Measurements from ENCODE around the gene SMARCD2. TPM values are rescaled to one million over a fixed set of nuclear protein-coding genes. Genes with fewer than 3 reads are reported as not detected.

The SMARCD2 gene
- total and polyA plus RNA-seq, 2 of the 13 experiments (the other 11 are each of a cell fraction or from before 2014, with no cell fraction given) = 122 to 150 TPM

- TF ChIP-seq NONO (IDR thresholded peaks at IDR 0.05) (no peak), NONO (CRISPR knock-in tag; conservative IDR thresholded peaks at IDR 0.05) (0 out of 2 replicates have a peak, but pooled peaks have one; percentile 37), ZC3H13 (CRISPR knock-in tag; IDR thresholded peaks at IDR 0.05) (0 out of 2 replicates have a peak, but pooled peaks have one; percentile 50), SRSF9 (IDR thresholded peaks at IDR 0.05; ENCODE audit: borderline replicate concordance, insufficient read depth, low read depth, low read length, poor library complexity, severe bottlenecking) (no peak), ZNF660 (CRISPR knock-in tag; IDR thresholded peaks at IDR 0.05; ENCODE audit: borderline replicate concordance, low read depth) (no peak), ZNF672 (CRISPR knock-in tag; IDR thresholded peaks at IDR 0.05) (0 out of 2 replicates have a peak, but pooled peaks have one; percentile 39)
Measured at GRCh38 chr17:63830278-63830677, 12.2 kb downstream of the SMARCD2 start (continued).

- H4K20me1 ChIP-seq (ENCODE audit: insufficient read depth, low read length) = 0 out of 2 replicates have a peak, but pooled peaks cover 2% of the 10 kb centered on the region
- H3K4me3 ChIP-seq (replicated peaks in 1 of 3; ENCODE audit: insufficient read depth in 1 of 3, low read depth in 2 of 3, low read length in 3 of 3) = peak overlapping the region in 1 of 3 experiments; percentile 95; a peak in 1 of 6 replicates
- peaks cover 31% of the 10 kb centered on the region for H3K4me1 ChIP-seq (ENCODE audit: insufficient read depth, low read length)
- no TSS peak for BruUV-seq (replicated peaks)
- POLR2A ChIA-PET = interaction anchor here (1.0 to 5.2 kb wide), 5 partner anchors 11 to 56 kb away, joined by 4 to 37 read pairs (median 10); partner anchors contain the start of genes CCDC47 and DDX42
- WGBS (ENCODE audit: low lambda C conversion rate) = 95% methylated on average over 3 of the region's 3 CpGs
- intact Hi-C loops (cut with micrococcal nuclease; ENCODE audit: unreplicated experiment) (loop anchor here (5.0 kb wide), 1 partner anchor 57 kb away; the partner anchor contains the start of genes CCDC47 and DDX42), in situ Hi-C loops (cut with HindIII; ENCODE audit: extremely low pct_ligation_motif_present, low pct_unique_long_range_greater_than_20kb) (no loop called here)
- peak overlapping the region; percentile 12; the same call in 1 of the 2 replicates for H3K9ac ChIP-seq (ENCODE audit: insufficient read depth, low read depth, low read length)
- CTCF ChIA-PET (ENCODE audit: low intra/inter-chr PET ratio, low total read pairs) = no interaction called here
- TF ChIP-seq ZFP90 (CRISPR knock-in tag; IDR thresholded peaks at IDR 0.05; ENCODE audit: borderline replicate concordance) (no peak), MAFG (CRISPR knock-in tag; IDR thresholded peaks at IDR 0.05) (no peak), HMG20B (CRISPR knock-in tag; conservative IDR thresholded peaks at IDR 0.05) (no peak), ZNF790 (CRISPR knock-in tag; IDR thresholded peaks at IDR 0.05; ENCODE audit: borderline replicate concordance) (no peak), ZC3H13 (CRISPR knock-in tag; IDR thresholded peaks at IDR 0.05) (no peak), ZNF569 (CRISPR knock-in tag; IDR thresholded peaks at IDR 0.05; ENCODE audit: borderline replicate concordance) (no peak), U2AF1 (optimal IDR thresholded peaks at IDR 0.05; ENCODE audit: low read depth, low read length) (no peak)
- TF ChIP-seq, protein P1, sequence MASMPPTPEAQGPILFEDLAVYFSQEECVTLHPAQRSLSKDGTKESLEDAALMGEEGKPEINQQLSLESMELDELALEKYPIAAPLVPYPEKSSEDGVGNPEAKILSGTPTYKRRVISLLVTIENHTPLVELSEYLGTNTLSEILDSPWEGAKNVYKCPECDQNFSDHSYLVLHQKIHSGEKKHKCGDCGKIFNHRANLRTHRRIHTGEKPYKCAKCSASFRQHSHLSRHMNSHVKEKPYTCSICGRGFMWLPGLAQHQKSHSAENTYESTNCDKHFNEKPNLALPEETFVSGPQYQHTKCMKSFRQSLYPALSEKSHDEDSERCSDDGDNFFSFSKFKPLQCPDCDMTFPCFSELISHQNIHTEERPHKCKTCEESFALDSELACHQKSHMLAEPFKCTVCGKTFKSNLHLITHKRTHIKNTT (CRISPR knock-in tag; IDR thresholded peaks at IDR 0.05) = no peak
- ATAC-seq = no peak
- H3K79me2 ChIP-seq (ENCODE audit: insufficient read depth, low read length) = peaks cover 45% of the 10 kb centered on the region
- H3K4me2 ChIP-seq (ENCODE audit: low read depth, low read length) = peak overlapping the region; percentile 81
- H2AFZ ChIP-seq (ENCODE audit: low read length) = no peak overlapping the region
- H3K9me3 ChIP-seq (ENCODE audit: low read length) = no peaks in the 10 kb centered on the region
- no peak for DNase-seq (ENCODE audit: low spot score)
- no peaks in the 10 kb centered on the region; a peak in 1 of 5 replicates for H3K27me3 ChIP-seq (ENCODE audit: control insufficient read depth in 1 of 2, insufficient read depth in 2 of 2, low read length in 2 of 2)
- H3K27ac ChIP-seq (ENCODE audit: extremely low read length, insufficient read depth, low read length) = no peak overlapping the region
- H3K36me3 ChIP-seq (replicated peaks in 1 of 2; ENCODE audit: control insufficient read depth in 1 of 2, insufficient read depth in 2 of 2, low read length in 2 of 2) = peaks cover 51 to 71% of the 10 kb centered on the region in 2 experiments
- peak; percentile 21 for FAIRE-seq
Measured at GRCh38 chr17:63828936-63829335, 13.5 kb downstream of the SMARCD2 start.
